ENCODE measurements around the gene CCDC85C.
A peak's percentile ranks its signal among the peaks of the same experiment; 100 is the strongest.

CCDC85C gene

DNA sequence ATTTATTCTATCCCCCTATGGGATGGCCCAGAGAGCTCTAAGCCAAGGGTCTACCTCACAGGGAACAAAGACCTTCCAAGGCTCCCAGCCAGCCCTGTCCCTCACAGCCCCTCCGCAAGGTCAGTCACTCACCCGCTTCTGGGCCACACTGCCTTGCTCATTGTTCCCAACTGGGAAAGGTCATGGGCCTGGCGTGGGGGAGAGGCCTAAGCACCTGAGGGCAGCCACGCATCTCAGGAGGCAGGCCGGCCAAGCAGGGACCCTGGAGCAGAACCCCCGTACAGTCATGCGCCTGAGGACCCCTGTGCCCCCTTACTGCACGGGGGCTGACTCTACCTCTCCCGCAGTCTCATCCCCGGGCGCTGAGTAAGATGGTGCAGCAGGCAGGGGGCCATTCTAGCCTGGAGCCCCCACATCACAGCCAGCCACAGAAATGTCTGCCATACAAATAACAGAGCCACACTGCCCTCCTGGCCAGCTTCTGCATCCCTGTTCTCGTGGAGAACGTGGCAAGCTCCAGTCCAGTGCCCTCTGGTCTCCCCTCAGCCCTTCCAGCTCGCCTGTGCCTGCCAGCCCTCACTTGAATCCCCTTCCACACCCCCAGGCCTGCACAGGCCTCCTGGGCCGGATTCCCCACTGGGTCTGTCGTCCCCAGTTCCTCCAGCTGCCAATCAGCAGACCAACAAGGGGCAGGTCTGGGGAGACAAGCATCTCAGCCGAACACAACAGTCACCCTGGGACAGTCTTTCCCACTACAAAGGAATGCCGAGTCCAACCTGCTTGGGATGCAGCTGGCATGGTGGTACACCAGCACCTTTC, 16.3 kb downstream of the CCDC85C start:
- DNase-seq: no peak

DNA sequence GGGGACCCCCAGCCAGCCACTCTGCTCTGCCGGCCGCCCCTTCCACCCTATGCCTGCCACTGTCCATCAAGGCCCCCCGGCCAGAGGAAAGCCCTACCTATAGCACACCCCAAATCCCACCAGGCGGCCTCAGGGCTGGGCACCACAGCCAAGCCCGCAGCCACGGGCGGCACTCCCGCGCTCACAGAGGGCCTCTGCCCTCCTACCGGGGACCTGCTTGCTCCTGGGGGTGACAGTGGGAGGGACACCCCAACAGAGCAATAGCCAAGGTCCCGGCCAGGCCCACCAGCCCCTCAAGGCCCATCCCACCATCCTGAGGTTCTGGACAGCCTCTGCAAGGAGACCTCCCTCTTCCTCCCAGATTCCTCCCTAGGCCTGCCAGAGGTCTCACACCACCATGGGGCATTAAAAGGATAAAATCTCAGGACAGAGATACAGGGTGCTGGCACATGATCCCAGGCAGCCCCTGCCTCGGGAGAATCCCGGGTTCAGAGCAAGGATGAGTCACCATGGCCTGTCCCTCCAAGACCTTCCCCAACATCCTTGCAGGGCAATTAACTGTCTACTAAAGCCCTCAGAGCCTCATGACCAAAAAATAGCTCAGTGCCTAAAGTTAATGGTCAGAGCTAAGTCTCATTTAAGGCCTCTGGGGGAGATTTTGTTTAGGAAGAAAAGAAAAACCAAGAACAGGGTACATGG, 17.1 kb downstream of the CCDC85C start:
- DNase-seq: no peak

DNA sequence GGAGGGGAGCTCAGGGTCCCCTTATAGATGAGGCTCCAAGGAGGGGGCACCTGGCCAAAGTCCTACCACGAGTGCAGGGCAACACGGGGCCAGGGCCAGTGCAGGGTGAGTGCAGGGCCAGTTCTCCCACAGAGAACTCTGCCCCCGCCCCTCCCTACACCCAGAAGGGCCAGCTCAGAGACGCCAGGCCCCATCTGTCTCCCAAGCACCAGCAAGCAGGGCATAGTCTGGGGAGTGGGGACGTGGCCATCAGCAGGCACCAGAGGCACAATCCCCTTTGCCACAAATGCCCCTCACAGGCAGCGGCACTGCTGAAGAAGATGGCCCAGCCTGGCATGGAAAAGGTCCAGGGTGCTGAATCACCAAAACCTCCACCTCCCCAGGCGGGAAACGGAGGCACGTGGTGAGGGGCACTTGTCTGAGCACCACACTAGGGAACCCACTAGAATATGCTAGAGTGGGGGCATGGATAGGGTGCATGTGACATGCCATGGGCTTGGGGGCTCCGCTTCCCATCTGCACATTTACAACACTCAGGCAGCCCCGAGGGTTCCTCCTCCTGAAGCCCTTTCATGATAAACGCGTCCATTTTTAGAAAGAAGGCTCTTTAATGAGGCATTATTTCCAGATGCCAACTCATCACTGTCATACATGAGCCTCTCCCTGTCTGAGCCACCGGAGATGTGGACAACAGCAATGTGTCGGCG, 17.8 kb downstream of the CCDC85C start:
- DNase-seq: no peak

DNA sequence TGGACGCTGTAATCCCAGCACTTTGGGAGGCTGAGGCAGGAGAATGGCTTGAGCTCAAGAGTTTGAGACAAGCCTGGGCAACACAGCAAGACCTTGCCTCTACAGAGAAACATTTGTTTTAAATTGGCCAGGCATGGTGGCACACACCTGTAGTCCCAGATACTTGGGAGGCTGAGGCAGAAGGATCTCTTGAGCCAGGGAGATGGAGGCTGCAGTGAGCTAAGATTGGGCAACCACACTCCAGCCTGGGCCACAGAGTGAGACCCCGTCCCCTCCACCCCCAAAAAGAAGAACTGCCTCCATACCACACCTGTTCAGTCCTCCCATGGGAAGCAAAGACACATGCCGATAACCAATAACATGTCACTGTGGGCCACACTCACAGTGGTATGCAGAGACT, 19.2 kb downstream of the CCDC85C start:
- no peak for DNase-seq

DNA sequence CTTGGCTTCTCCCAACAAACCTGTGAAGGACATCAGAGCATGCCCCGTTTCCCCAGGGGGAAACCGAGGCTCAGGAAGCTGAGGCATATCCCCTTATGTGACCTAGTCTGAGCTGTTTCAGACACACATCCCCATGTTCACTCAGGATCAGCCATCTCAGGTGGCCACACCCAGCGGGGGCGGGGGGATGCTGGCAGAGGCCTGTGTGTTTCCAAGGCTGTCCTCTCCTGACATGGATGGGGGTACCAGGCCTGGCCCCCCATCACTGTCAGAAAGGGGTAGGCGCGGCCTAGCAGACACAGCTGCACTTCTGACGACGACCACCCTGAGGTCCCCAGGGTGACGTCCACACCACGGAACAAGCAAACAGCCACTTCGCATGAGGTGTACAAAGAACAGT, 22.1 kb downstream of the CCDC85C start:
- no peak for DNase-seq

DNA sequence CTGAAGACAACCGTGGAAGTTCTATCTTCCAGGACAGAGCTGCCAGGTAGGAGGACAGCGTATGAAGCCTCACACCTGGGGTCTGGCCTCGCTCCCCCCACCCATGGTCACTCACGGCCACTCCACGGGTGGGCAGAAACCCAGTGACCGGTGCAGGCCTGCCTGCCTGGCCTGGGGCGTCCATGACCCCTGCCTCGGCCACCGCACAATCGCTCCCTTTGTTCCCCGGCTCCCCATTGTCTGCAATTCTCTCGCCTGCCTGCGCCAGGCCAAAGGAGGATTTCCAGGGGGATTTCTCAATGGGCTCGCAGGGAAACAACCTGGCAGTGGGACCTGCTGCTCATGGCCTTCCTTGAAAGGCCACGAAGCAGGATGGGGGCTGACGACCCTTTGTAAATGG, 22.6 kb downstream of the CCDC85C start:
- DNase-seq: no peak

DNA sequence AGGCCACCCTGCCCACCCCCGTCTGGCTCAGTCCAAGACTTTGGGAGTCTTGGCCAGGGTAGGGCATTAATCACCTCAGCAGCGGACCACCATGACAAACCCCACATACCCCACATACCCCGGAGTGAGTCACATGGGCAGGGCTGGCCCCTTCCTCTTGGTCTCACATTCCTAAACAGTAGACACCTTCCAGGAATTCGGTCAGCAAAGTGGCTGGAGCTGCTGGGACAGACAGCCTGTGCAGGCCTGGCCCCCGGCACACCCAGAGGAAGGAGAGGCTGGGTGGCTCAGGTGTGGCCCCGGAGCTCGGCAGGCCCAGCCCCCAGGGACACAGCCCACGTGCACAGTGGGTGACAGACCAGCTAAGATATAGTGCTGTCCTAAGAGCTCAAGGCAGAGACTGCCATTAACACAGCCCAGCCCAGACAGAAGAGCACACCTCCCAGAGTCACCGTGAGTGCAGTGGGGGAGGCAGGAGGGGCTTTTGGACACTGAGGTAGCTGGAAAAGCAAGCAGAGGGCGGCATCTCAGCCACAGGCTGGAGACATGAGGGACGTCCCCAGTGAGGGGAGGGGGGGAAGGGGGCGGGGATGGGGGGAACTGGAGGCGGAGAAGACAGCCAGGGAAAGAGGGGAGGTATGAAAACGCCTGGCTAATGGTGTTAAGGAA, 24.0 kb downstream of the CCDC85C start:
- no peak for DNase-seq

DNA sequence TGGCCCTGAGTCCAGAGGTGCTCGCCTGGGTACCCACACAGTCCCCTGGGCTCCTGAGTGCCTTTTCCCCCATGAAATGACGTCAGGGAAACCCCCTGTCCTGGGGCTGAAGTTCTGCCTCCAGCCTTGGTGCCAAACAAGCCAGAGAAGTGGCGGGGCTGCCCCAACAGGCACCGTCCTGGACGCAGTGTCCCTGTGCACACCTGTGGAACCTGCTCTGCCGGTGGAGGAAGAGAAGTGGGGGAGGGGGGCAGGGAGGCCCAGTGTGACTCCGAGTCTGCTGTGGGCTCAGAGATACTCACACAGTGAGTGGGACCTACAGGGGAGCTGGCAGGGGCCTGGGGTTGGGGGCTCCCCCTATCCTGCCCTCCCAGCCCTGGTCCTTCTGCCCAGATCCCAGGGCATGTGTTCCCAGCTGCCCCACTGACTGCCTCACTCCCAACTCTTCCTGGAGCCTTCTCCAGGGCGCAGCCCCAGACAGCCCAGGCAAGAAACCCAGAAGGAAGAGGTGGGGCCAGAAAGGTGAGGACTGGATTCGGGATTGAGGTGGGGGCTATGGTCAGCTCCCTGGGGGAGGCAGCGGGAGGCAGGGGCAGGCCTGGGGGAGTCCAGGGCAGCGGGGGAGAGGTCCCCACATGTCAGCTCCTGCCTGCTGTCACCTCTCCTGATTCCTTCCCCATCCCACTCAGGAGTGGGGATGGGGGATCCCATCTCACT, 24.7 kb downstream of the CCDC85C start:
- no peak for DNase-seq

DNA sequence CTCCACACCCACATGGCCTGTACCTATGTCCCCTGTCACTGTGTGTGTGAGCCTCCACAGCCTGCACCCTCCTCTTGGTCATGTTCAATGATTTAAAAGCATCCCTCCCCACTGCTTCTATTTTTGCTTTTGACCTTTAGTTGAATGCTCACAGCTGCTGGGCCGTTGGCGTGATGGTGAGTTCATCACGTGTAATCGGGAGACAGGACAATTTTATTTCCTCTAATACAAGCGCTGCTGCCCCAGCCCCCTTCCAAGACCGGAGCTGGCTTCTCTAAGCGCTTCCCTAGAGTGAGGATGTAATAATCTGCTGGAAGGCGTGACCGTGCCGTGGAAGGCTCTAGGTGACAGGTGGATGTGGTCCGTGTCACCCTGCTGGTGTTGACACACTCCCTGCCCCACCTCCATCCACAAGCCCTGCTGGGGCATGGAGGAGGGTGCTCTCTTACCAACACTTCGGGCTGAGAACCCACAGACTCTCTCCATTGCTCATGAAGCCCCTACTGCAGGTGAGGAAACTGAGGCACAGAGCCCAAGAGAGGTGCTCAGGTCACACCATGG, 25.4 kb downstream of the CCDC85C start:
- no peak for DNase-seq

DNA sequence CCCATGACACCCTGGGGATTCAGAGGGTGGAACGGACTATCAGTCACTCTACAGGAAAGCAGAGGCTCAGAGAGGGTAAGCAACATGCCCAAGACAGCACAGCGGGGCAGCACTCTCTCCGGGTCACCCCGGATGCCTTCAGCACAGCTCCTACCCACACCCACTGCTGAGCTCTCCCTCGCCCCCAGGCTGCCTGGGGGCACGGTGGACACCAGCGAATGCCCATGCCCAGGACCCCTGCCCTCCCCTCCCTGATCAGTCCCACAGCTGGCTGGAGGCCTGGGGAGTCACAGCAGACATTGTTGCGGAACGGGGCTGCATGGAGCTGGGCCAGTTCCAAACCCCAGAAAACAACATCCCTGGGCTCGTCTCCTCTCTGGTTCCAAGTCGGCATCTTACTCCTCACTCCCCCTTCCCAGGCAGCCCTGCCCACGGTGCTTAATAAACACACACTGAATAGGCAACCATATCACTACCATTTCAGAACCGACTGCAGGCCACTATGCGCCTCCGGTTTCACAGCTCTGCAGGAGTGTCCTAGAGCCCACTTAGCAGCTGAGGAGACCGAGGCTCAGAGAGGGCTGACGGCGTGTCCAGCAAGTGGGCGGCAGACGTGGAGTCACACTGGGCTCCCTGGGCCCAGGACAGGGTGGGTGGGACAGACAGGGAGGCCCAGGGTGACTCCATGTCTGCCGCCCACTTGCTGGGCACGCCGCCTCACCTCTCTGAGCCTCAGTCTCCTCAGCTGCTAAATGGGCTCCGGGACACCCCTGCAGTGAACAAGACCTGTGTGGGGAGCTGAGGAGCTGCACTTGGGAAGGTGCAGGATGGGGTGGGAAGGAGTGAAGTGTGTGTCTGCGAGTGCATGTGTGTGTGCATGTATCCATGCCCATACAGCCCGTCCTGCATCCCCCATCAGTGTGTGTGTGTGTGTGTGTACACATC, 27.0 kb downstream of the CCDC85C start:
- no peak for DNase-seq

DNA sequence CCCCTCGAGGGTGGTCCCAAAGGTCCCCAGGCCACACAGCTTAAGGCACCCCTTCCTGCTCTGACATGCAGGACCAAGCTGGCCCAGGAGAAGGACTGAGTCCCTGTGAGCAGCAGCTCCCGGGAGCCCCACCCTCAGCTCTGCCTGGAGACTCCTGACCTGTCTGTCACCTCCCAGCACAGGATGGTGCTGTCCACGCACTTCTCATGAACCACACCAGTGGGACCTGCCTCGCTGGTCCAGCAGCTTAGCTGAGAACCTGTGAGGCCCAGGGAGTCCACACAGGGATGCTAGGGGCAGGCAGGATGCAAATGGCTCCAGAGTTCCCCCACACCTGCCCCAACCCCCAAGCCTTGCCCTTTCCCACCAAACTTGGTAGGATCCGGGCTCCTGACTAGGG, 27.7 kb downstream of the CCDC85C start:
- DNase-seq: no peak

DNA sequence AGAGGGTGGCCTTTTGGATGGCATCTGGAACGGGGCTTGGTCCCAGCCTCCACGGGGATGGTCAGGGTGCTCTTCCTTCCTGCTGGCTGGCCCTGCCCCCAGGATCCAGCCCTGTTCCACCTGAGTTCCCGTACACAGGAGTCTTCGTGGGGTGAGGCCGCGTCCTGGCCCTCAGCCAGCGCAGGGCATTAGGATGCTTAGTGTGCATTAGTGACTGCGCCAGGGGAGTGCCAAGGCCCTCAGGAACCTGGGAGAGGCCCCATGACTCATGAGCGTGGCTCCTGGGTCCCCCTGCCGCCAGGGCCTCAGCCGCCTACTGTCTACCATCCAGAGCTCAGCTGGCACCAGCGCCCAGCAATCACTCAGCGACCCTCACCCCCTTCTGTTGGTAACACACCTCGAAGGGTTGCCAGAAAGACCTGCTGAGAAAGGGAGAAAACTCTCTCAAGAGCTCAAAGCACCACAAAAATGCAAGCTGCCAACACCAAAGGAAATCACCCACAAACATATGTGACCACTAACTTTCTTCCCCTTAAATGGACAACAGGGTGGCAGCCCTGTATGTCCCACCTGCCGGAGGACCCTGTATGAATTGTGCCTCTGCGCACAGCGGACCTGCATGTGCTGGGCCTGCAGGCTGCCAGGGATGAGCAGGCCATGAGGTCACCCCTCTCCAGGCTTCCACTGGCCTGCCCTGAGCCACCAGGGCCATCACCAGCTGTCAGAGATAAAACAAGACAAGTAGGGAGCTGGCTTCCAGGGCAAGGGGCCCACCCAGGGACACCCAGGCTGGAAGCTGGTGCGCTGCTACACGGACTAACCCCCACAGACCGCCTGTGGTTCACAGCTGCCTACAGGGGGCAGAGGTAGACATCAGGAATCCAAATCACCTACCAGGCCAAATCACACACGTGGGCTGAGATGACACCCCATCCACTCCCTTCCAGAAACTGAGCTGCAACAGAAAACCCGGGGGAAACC, 28.7 kb downstream of the CCDC85C start:
- DNase-seq: peak; percentile 92

DNA sequence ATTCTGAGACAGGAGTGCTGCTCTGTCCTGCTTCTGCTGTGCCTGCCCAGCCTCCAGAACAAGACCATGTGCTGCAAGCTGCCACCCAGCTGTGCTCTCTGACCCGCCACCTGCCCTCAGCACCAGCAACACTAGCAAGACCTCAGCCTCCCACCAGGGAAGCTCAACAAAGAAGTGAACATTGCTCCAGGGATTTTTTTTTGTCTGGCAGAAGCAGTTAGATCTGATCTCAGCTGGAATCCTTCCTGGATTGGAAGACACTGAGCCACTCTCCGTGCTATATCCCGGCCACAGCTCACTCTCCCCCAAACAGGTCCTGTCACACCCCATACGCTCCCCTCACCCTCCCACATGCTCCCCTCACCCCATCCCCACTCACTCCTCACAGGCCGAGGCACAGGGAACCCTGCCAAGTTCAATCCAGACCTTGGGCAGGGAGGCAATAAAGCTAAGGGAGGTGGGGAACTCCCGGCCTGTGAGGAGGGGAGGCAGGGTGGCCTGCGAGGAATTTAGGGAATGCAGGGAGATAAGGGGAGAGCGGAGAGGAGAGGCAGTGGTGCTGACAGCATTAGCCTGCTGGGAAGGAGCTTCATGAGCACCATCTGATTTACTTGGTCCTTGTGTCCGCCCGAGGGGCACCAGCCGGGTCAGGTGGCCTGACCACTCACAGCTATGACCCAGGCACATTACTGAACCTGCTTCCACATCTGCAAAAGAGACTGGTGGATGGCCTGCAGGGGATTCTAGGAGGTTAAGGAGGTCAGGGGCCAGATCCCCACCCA, 29.7 kb downstream of the CCDC85C start:
- DNase-seq: peak; percentile 98

DNA sequence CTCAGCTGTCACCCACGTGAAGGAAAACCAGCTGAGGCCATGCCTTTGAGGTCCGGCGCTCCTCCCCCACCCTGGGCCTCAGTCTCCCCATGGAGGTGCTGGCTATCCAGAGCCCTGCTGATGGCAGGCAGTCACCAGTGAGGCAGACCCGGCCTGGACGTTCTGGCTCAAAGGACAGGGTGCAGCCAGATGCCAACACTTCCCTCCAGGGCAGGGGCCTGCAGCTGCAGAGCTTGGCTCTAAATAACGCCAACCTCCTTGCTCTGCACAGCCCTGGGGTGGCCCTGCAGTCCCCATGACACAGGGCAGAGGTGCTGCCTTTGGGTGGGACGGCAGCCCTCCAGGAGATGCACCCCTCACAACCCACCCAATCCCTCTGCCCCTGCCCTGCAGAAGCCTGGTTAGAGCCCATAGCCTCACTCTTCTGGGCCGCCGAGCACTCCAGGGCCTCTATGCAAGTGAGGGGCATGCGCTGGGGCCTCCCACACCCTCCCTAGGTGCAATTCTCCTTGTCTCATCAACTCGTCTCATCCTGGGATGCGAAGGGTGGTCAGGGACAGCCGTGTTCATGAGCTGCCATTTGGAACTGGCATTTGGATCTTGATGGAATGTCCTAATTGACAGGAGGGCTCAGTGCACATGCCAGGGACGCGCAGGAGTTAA, 30.4 kb downstream of the CCDC85C start:
- peak; percentile 48 for DNase-seq

DNA sequence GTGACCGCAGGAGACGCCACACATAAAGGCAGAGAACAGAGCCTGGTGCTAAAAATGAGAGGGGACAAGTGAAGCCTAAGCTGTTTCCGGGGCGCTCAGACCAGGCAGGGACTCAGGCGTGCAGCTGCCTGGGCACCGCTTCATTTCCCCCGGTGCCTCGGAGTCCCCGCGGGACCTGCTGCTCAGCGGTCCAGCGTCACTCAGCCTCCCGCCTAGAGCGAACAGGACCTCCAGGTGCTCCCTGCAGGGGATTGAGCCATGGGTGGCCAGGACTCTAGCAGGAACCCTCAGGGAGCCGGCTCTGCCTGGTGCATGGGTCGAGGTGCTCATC, 31.0 kb downstream of the CCDC85C start:
- peak; percentile 75 for DNase-seq

DNA sequence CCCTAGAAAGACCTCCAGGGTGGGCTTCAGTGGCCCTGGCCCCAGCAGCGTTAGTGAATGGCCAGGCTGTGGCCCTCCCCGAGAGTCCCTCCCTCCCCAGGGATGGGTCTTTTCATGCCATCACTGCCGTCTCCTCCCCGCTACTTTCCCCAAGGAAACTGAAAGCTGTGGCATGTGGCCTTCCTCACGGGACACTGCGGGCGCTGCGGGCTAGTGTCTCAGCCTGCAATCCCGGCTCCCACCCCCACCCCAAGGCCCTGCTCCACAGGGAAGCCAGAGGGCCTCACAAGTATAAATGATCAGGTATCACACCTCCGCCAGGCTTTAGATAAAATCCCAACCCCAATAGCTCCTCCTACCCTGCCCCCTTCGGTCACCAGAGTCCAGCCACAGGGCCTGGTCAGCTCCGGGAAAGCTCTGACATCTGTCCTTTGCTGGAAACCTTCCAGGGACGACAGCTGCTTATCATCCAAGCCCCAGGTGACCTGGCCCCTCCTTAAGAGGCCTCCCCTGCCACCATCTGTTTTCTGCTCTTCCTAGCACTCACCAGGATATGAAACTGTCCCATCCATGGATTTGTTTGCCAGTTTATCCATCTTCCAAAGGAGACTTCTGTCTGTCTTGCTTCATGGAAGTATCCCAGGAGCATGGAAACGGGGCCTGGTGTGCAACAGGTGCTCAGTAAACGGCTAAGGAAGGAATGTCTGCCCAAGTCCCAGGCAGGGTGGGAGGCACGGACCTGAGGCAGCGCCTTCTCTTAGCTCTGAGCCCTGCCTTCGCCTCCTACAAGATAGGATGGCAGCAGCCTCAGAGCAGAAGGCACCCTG, 31.6 kb downstream of the CCDC85C start:
- DNase-seq: peak; percentile 78

DNA sequence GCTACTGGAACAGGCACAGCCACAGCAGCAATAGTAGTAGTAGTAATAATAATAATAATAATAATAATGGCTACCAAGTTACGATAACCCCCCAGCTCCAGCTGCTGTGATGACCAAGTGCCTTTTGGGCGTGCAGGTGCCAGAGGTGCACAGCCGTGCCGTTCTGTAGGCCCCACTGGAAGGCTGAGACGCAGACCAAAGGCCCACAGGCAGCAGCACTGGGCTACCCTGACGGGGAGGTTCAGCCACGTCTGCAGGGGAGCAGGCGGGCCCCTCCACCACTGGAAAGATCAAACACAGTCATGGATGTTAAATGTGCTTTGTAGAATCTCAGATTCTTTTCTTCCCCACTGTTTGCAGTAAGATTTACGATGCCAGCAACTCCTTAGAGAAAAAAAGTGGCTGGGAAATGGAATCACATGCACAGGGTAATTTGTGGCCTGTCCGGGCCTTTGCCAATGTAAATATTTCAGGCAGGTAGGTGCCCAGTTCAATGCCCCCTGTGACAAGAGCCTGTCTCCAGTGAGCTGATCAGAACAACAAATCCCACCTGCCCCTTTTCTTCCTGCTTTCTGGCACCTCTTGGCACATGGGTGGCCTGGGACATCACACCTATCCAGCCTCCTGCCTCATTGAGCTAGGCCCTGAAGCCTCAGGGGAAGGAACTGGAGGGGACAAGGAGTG, 32.6 kb downstream of the CCDC85C start:
- peak; percentile 96 for DNase-seq
